ENCODE results near the gene NINJ1. TPM values are rescaled to one million over a fixed set of nuclear protein-coding genes. Genes with fewer than 3 reads are reported as not detected.

Gene NINJ1
- total RNA-seq, 1 experiment from 2014 or later = 34.8 TPM

DNA sequence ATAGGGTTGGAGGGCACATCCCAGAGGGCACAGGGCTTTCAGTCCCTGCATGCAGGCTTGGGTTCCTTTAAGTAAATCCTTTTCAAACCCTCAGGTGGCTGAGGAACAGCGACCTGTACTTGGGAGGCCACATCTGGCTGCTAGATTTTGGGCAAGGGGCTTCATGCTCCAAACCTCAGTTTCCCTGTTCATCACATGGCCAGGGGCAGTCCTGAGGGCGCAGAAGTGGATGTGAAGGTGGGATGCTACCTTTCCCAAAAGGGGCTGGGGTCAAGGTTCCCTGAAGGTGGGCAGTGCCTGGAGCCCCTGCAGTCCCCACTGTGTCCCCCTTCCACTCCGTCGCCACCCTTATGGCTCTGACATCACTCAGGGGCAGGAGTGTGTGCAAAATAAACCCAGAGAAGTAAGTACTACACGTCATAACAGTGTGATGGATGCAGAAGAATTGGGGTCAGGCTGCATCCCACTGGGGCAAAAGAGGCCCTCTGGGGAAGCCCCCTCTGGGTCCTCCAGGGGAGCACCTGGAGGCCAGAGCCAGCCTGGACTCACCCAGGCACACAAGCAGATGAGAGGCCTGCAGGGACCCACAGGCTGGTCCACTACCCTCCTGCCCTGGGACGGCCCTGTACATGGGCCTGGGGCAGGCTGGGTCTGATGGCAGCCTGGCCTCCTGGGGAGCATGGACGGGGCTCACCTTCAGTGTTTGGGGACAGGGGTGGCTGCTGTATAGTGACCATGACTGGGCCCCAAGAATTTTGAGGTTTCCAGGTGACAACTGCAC is 40.0 kb downstream of the NINJ1 start:
- Histone ChIP-seq H3K4me1 (replicated peaks) (peaks cover 36% of the 10 kb centered on the region), H3K27ac (no peak overlapping the region), H3K36me3 (peaks cover 4% of the 10 kb centered on the region), H3K27me3 (replicated peaks) (no peaks in the 10 kb centered on the region), H3K4me3 (no peak overlapping the region), H3K9me3 (replicated peaks) (peaks cover 3% of the 10 kb centered on the region)
- DNase-seq (ENCODE audit: low read depth in 1 of 2, low spot score in 2 of 2) = no peak

GRCh38 chr9:93093127-93093876 is 40.7 kb downstream of the NINJ1 start:
- Histone ChIP-seq H3K9me3 (replicated peaks) (peaks cover 3% of the 10 kb centered on the region), H3K27ac (no peak overlapping the region), H3K36me3 (peaks cover 4% of the 10 kb centered on the region), H3K27me3 (replicated peaks) (no peaks in the 10 kb centered on the region), H3K4me3 (no peak overlapping the region), H3K4me1 (replicated peaks) (peaks cover 28% of the 10 kb centered on the region)
- no peak for DNase-seq (ENCODE audit: low read depth in 1 of 2, low spot score in 2 of 2)

DNA sequence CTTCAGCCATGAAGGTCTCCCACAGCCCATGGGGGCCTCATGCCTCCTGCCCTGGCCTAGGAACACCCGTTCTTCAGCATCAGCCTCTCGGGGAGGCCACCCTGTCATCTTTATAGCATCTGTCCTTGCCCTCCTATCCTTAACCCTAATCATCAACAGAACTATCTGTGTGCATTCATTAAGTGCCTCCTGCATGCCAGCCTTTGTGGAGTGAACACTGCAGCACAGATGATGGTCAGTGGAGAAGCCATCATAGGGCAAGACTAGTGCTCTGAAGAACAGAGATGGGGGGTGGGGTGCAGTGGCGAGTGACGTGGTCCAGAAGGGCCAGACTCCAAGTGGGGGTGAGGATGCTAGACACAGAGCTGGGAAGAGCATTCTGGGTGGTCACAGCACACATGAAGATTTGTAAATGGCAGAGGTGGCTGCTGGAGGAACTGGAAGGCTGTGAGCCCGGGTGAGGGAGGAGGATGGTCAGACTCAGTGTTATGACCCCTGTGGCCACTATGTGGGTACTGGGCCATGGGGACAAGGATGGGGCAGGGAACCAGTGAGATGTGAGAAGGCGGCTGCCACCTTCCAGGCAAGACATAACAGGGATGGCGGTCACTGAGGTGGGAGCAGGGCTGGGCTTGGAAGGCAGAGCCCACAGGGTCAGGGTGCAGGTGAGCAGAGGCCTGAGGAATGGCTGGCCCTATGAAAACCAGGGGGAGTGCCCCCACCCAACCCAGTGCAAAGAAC is 41.6 kb downstream of the NINJ1 start:
- no peaks in the 10 kb centered on the region for H3K27me3 ChIP-seq (replicated peaks)
- H3K36me3 ChIP-seq = peaks cover 4% of the 10 kb centered on the region
- no peak overlapping the region for H3K27ac ChIP-seq
- no peak for DNase-seq (ENCODE audit: low read depth in 1 of 2, low spot score in 2 of 2)
- no peak overlapping the region for H3K4me3 ChIP-seq
- H3K4me1 ChIP-seq (replicated peaks) = peaks cover 19% of the 10 kb centered on the region
- peaks cover 3% of the 10 kb centered on the region for H3K9me3 ChIP-seq (replicated peaks)

DNA sequence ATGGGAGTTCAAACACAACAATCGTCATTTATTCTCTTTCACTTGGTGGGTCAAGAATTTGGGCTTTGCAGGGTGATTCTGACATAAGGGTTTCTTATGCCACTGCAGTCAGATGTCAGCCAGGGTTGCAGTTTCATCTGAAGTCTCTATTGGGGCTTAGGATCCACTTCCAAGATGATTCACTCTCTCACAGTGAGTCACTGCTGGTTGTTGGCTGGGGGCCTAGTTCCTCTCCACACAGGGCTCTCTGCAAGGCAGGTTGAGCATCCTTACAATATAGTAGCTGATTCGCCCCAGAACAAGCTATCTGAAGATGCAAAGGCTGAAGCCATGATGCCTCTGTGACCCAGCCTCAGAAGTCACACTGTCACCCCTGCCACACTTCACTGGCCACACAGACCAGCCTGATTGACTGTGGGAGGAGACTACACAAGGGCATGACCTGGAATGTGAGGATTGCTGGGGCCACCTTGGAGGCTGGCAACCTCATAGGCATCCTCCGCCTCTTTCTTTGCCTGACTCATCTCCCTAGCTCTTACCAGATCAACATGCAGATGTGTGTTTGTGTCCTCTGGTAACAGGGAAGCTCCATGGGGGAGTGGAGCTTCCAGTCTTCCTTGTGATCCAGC is 42.5 kb downstream of the NINJ1 start:
- H3K27ac ChIP-seq = no peak overlapping the region

DNA sequence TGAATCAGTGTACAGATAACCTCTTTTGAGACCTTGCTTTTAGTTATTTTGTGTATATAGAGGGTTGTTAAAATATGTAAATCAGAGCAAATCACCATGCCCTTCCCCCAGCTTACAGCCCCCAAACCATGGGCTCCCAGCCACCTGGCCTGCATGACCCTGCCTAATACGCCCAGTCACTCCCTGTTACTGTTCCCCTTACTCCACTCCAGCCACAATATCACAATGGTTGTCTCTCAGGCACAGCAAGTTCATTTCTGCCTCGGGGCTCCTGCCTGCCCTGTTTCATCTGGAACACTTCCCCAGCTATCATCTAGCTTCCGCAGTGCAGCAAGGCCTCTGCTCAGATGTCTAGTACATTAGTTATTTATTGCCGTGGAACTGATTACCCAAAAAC is 43.0 kb downstream of the NINJ1 start:
- peaks cover under 1% of the 10 kb centered on the region for H3K36me3 ChIP-seq
- no peaks in the 10 kb centered on the region for H3K27me3 ChIP-seq (replicated peaks)
- H3K4me3 ChIP-seq = no peak overlapping the region
- H3K27ac ChIP-seq = no peak overlapping the region
- no peak for DNase-seq (ENCODE audit: low read depth in 1 of 2, low spot score in 2 of 2)
- H3K9me3 ChIP-seq (replicated peaks) = peaks cover under 1% of the 10 kb centered on the region
- peaks cover 6% of the 10 kb centered on the region for H3K4me1 ChIP-seq (replicated peaks)

More for the DNA sequence above, 42.5 kb downstream of the NINJ1 start:
- Histone ChIP-seq H3K9me3 (replicated peaks) (peaks cover 3% of the 10 kb centered on the region), H3K4me3 (no peak overlapping the region), H3K27me3 (replicated peaks) (no peaks in the 10 kb centered on the region), H3K36me3 (peaks cover 4% of the 10 kb centered on the region), H3K4me1 (replicated peaks) (peaks cover 11% of the 10 kb centered on the region)
- peak in 1 of 2 experiments; percentile 22 for DNase-seq (ENCODE audit: low read depth in 1 of 2, low spot score in 2 of 2)

DNA sequence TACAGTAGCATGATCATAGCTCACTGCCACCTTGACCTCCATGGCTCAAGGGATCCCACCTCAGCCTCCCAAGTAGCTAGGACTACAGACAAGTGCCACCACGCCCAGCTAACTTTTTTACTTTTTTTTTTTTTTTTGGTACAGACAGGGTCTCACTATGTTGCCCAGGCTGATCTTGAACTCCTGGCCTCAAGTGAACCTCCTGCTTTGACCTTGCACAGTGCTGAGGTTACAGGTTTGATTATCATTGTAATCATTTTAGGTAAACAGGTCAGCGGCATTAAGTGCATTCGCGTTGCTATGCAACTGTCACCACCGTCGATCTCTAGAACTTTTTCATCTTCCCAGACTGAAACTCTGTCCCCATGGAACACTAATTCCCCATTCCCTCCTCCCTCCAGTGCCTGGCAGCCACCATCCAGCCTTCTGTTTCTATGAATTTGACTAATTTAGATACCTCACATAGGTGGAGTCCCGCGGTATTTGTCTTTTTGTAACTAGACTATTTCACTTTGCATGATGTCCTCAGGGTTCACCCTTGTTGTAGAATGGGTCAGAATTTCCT is 43.9 kb downstream of the NINJ1 start:
- Histone ChIP-seq H3K4me3 (no peak overlapping the region), H3K27ac (no peak overlapping the region), H3K9me3 (replicated peaks) (no peaks in the 10 kb centered on the region; the same call in 1 of the 2 replicates), H3K27me3 (replicated peaks) (no peaks in the 10 kb centered on the region), H3K36me3 (no peaks in the 10 kb centered on the region), H3K4me1 (replicated peaks) (peaks cover 4% of the 10 kb centered on the region)
- DNase-seq (ENCODE audit: low read depth in 1 of 2, low spot score in 2 of 2) = no peak

DNA sequence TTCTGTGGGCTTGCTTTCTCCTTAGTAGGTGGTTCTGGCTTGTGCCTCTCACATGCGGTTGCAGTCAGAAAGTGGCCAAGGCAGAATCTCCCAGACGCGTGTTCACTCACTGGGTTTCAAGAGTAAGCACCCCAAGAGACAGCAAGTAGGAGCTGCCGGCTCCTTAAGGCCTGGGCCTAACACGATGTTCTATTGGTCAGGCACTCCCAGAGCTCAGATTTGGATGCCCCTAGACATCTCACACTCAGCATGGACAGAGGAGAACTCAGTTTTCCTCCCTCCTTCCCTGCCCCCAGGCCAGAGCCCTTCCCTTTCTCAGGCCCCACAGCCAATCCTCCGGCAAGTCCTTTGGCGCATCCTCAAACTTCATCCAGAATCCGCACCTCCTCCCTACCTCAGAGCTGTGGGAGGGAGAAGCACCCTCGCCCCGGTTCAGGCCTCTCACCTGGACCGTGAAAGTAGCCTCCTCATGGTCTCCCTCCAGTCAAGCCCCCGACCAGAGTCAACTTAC is 44.5 kb downstream of the NINJ1 start:
- no peaks in the 10 kb centered on the region; the same call in 1 of the 2 replicates for H3K9me3 ChIP-seq (replicated peaks)
- no peaks in the 10 kb centered on the region for H3K27me3 ChIP-seq (replicated peaks)
- H3K27ac ChIP-seq = no peak overlapping the region
- H3K4me1 ChIP-seq (replicated peaks) = no peaks in the 10 kb centered on the region
- H3K4me3 ChIP-seq = no peak overlapping the region
- H3K36me3 ChIP-seq = no peaks in the 10 kb centered on the region
- no peak for DNase-seq (ENCODE audit: low read depth in 1 of 2, low spot score in 2 of 2)

DNA sequence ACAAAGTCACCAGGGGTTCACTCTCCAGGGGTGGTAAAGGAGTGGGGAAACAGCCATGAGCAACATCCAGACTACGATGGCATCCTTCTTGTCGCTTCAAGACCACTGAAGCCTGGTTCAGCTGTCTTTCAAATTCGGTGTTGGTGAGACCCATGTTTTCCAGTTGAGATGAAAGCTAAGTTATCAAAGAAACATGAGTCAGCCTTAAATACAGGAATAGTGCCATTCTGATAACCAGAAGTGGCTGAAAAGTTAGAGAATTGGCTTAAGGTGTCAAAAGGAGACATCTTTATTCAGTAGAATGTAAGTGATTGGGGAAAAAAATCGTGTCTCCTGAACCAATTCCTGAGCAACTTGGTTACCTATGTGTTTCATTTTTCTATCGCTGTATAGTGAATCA is 45.0 kb downstream of the NINJ1 start:
- H3K4me3 ChIP-seq = no peak overlapping the region

DNA sequence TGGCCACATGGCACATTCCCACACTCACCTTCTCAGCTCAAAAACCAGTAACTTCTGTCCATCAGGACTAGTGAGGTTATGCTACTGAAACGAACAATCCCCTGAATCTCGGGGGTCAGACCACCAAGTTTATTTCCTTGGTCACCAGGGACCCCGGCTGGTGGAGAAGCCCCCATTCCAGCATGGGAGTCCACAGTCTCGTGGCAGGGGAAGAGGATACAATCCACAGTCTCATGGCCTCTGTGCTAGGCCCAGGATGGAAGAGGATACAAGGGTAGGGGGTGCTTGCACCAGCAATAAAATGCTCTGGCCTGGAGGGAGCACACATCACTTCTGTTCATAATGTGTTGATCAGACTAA is 45.4 kb downstream of the NINJ1 start:
- no peaks in the 10 kb centered on the region for H3K27me3 ChIP-seq (replicated peaks)
- no peak overlapping the region for H3K4me3 ChIP-seq
- DNase-seq (ENCODE audit: low read depth in 1 of 2, low spot score in 2 of 2) = no peak
- no peaks in the 10 kb centered on the region; the same call in 1 of the 2 replicates for H3K9me3 ChIP-seq (replicated peaks)
- H3K27ac ChIP-seq = no peak overlapping the region
- no peaks in the 10 kb centered on the region for H3K36me3 ChIP-seq
- H3K4me1 ChIP-seq (replicated peaks) = no peaks in the 10 kb centered on the region

More for the DNA sequence above, 45.0 kb downstream of the NINJ1 start:
- Histone ChIP-seq H3K4me1 (replicated peaks) (no peaks in the 10 kb centered on the region), H3K9me3 (replicated peaks) (no peaks in the 10 kb centered on the region; the same call in 1 of the 2 replicates), H3K27ac (no peak overlapping the region), H3K36me3 (no peaks in the 10 kb centered on the region), H3K27me3 (replicated peaks) (no peaks in the 10 kb centered on the region)
- DNase-seq (ENCODE audit: low read depth in 1 of 2, low spot score in 2 of 2) = no peak

DNA sequence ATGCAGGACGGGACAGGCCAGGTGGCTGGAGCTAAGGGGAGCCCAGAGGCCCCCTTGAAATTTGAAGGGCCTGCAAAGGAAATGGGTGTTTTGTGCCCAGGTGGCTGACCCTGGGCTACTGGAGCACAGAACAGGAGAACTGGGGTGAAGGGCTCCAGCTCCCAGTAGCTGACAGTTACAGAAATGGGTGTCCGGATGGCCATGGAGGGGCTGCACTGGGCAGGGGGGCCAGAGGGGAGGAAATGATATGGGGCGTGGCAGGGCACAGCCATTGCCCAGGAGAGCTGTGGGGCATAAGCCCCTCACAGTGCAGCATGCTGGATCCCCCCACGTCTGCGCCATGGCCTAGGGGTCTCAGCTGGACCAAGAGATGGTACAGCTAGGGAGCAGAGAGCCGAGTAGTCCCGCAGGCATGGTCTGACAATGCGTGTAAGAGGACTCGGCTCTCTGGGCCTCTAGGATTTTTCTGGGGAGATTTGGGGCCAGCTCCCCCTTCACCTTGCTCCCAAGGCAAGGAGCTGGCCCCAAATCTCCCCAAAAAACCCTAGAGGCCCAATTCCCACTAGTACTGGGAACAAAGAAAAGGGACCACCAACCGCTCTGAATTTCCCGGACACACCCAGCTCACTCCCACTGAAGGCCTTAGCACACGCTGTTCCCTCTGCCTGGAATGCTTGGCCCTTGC is 45.9 kb downstream of the NINJ1 start:
- H3K36me3 ChIP-seq = no peaks in the 10 kb centered on the region
- no peaks in the 10 kb centered on the region for H3K4me1 ChIP-seq (replicated peaks)
- H3K4me3 ChIP-seq = no peak overlapping the region
- no peak for DNase-seq (ENCODE audit: low read depth in 1 of 2, low spot score in 2 of 2)
- no peaks in the 10 kb centered on the region for H3K27me3 ChIP-seq (replicated peaks)
- no peaks in the 10 kb centered on the region; the same call in 1 of the 2 replicates for H3K9me3 ChIP-seq (replicated peaks)
- no peak overlapping the region for H3K27ac ChIP-seq

DNA sequence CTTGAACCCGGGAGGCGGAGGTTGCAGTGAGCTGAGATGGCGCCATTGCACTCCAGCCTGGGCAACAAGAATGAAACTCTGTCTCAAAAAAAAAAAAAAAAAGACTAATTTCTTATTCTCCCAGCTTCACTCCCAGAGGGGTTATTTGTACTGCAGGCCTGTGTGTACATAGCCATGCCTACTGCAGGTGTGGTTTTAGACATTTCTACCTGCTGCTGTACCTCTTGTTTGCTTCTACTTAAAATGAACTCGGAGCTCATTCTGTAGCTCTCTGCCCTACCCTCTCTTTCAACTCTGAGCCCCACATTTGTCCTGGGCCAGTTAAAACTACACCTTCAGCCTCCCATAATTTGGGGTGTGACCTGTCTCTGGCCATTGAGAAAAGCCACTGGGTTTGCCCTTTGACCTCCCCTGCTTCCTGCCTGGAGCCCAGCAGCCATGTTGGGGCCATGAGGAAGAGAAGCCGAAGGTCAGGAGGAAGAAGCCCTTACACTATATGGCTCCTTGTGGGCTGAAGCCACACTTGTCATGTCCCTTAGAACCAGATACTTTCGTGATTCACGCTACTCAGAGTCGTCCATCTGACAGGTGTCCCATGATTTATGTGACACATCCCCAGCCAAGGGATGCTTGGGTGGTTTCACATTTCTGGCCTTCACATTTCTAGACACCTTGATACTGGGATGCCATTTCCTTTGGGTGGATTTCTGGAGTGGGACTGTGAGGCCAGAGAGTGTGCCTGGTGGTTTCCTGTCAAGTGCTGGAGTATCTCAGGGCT is 47.4 kb downstream of the NINJ1 start:
- H3K9me3 ChIP-seq (replicated peaks) = no peaks in the 10 kb centered on the region; the same call in 1 of the 2 replicates
- H3K4me1 ChIP-seq (replicated peaks) = peaks cover 3% of the 10 kb centered on the region; the same call in 1 of the 2 replicates
- no peak overlapping the region for H3K4me3 ChIP-seq
- no peaks in the 10 kb centered on the region for H3K36me3 ChIP-seq
- no peaks in the 10 kb centered on the region for H3K27me3 ChIP-seq (replicated peaks)
- DNase-seq (ENCODE audit: low read depth in 1 of 2, low spot score in 2 of 2) = no peak
- H3K27ac ChIP-seq = no peak overlapping the region

- Histone ChIP-seq H3K27ac (no peak overlapping the region), H3K4me1 (replicated peaks) (peaks cover 5% of the 10 kb centered on the region; the same call in 1 of the 2 replicates), H3K4me3 (no peak overlapping the region), H3K36me3 (no peaks in the 10 kb centered on the region), H3K9me3 (replicated peaks) (no peaks in the 10 kb centered on the region), H3K27me3 (replicated peaks) (no peaks in the 10 kb centered on the region)
- no peak for DNase-seq (ENCODE audit: low read depth in 1 of 2, low spot score in 2 of 2)
These were observed 48.4 kb downstream of the NINJ1 start for GRCh38 chr9:93085676-93086075.
